K562 (cell line): Measurements from ENCODE around the gene CTTNBP2. TPM values are rescaled to one million over a fixed set of nuclear protein-coding genes. Genes with fewer than 3 reads are reported as not detected.

Experiments used
- ATAC-seq: fragments of 200-7000 bp; cut with Tn5 transposase; 3 replicates; pipeline ENCODE4 v1.9.1; 2020; ENCODE audit warnings: moderate library complexity
- BruUV-seq: library from RNA; stranded (reverse); fragments of 400-500 nt; replicated peaks from 2 replicates; lab custom pipeline; 2021; lab: Mats Ljungman, UMichigan
- CTCF ChIA-PET: fragments of 300-600 bp; formaldehyde crosslinking; extraction: SDS; loops from one replicate; lab custom pipeline; 2021; ENCODE audit warnings: low intra/inter-chr PET ratio; lab: Yijun Ruan, JAX
- POLR2A ChIA-PET: fragments of 300-600, 350-650 bp; sonication (Branson Sonifier 250); formaldehyde crosslinking; extraction: SDS; loops from one replicate; lab custom pipeline; 2021; ENCODE audit warnings: antibody characterized with exemption, inconsistent platforms; lab: Yijun Ruan, JAX
- DNase-seq, 4 experiments: peaks; one replicate each; pipeline versions ENCODE4 v3.0.0 to v3.0.0-alpha.2; 2011 to 2018; ENCODE audit warnings: low spot score in 3 of 4, mixed read lengths in 3 of 4; ENCODE audit errors: extremely low read depth in 1 of 4
- FAIRE-seq: peaks from 2 replicates; lab custom pipeline; 2011; peaks lifted over from hg19 to GRCh38; lab: Jason Lieb, UNC
- H2AFZ ChIP-seq: 2 replicates; pipeline ENCODE4 v1.6.0; 2011; ENCODE audit warnings: low read depth, low read length, control low read depth, inconsistent platforms
- H3K27ac ChIP-seq: fragments of 200-600 bp; 3 replicates; pipeline ENCODE4 v1.8.0; 2011; ENCODE audit warnings: low read depth, mild to moderate bottlenecking, control low read depth, inconsistent platforms, low read length, moderate library complexity, mixed read lengths; ENCODE audit errors: extremely low read depth
- H3K27me3 ChIP-seq, 2 experiments: fragments of 300-600 bp in 1 of 2; 2 replicates in 1 of 2; 3 replicates in 1 of 2; pipeline versions ENCODE4 v1.6.0 to v1.8.0; 2011; ENCODE audit warnings: inconsistent platforms in 2 of 2, low read length in 2 of 2, mild to moderate bottlenecking in 1 of 2, mixed read lengths in 1 of 2, moderate library complexity in 1 of 2; ENCODE audit not compliant: control insufficient read depth in 2 of 2, insufficient read depth in 2 of 2
- H3K36me3 ChIP-seq: fragments of 300-600 bp; 3 replicates; pipeline ENCODE4 v1.8.0; 2011; ENCODE audit warnings: mild to moderate bottlenecking, low read length, inconsistent platforms; ENCODE audit not compliant: control insufficient read depth, insufficient read depth
- H3K4me1 ChIP-seq, 2 experiments: fragments of 200-600 bp in 1 of 2; replicated peaks in 1 of 2; 2 replicates in 1 of 2; 3 replicates in 1 of 2; pipeline versions ENCODE4 v1.5.1 to v1.8.0; 2011; ENCODE audit warnings: inconsistent platforms in 2 of 2, low read length in 2 of 2, mild to moderate bottlenecking in 1 of 2, mixed read lengths in 1 of 2, moderate library complexity in 1 of 2; ENCODE audit not compliant: control insufficient read depth in 2 of 2, insufficient read depth in 2 of 2
- H3K4me2 ChIP-seq: 2 replicates; pipeline ENCODE4 v1.6.1; 2011; ENCODE audit warnings: low read length, control low read depth, inconsistent platforms, mixed read lengths; ENCODE audit not compliant: insufficient read depth
- H3K4me3 ChIP-seq: fragments of 200-600 bp; sonication (generic), shearing (Covaris generic); 2 replicates; pipeline ENCODE4 v1.5.1; 2016; ENCODE audit warnings: control low read depth, inconsistent platforms
- H3K79me2 ChIP-seq: fragments of 200-600 bp; 3 replicates; pipeline ENCODE4 v1.8.0; 2011; ENCODE audit warnings: low read length, inconsistent platforms; ENCODE audit not compliant: control insufficient read depth, insufficient read depth
- H3K9ac ChIP-seq, 2 experiments: 2 replicates each; pipeline versions ENCODE4 v1.6.0 to v1.6.1; 2011; ENCODE audit warnings: low read depth in 2 of 2, low read length in 2 of 2, control low read depth in 1 of 2, inconsistent platforms in 1 of 2, mild to moderate bottlenecking in 1 of 2, mixed read lengths in 1 of 2; ENCODE audit not compliant: insufficient read depth in 1 of 2
- H3K9me1 ChIP-seq: one replicate; pipeline ENCODE4 v1.6.0; 2011; ENCODE audit warnings: inconsistent platforms, mild to moderate bottlenecking, low read length, moderate library complexity; ENCODE audit not compliant: control insufficient read depth, insufficient read depth
- H3K9me3 ChIP-seq: replicated peaks from 2 replicates; pipeline ENCODE4 v1.5.1; 2011; ENCODE audit warnings: low read depth, low read length, inconsistent platforms; ENCODE audit not compliant: control insufficient read depth, insufficient read depth
- H4K20me1 ChIP-seq: replicated peaks from 2 replicates; pipeline ENCODE4 v1.6.1; 2011; ENCODE audit warnings: low read length, inconsistent platforms, mixed read lengths; ENCODE audit not compliant: control insufficient read depth, insufficient read depth
- BCL6 ChIP-seq: fragments of 250-450 bp; sonication (Bioruptor Pico); IDR thresholded peaks from 2 replicates; pipeline ENCODE4 v1.4.0; 2020
- BRF2 ChIP-seq: IDR thresholded peaks from 3 replicates; pipeline ENCODE4 v1.6.1; 2011; ENCODE audit warnings: borderline replicate concordance, mild to moderate bottlenecking; ENCODE audit not compliant: insufficient read length, insufficient read depth
- CCAR2 ChIP-seq: fragments of 200-400 bp; formaldehyde crosslinking; IDR thresholded peaks from 2 replicates; pipeline ENCODE4 v1.6.1; 2017; ENCODE audit warnings: mild to moderate bottlenecking, low read depth, low read length
- EP300 ChIP-seq: IDR thresholded peaks from 2 replicates; pipeline ENCODE4 v1.6.1; 2012; ENCODE audit warnings: low read length, improper control_type of control experiment
- LCOR ChIP-seq: sonication (generic); formaldehyde crosslinking; IDR thresholded peaks from 2 replicates; pipeline ENCODE4 v1.8.0; 2022; ENCODE audit warnings: mild to moderate bottlenecking, missing genetic modification reagents
- NELFE ChIP-seq: IDR thresholded peaks from 2 replicates; pipeline ENCODE4 v1.6.1; 2011; ENCODE audit warnings: mild to moderate bottlenecking; ENCODE audit not compliant: insufficient read depth, insufficient read length
- PKNOX1 ChIP-seq: fragments of 450-650 bp; IDR thresholded peaks from 2 replicates; pipeline ENCODE4 v1.6.1; 2016
- POLR3A ChIP-seq: IDR thresholded peaks from 2 replicates; pipeline ENCODE4 v1.6.1; 2011; ENCODE audit warnings: borderline replicate concordance, mild to moderate bottlenecking, moderate library complexity; ENCODE audit not compliant: insufficient read length, insufficient read depth; ENCODE audit errors: extremely low read depth
- SETDB1 ChIP-seq: IDR thresholded peaks from one replicate; pipeline ENCODE4 v1.6.1; 2012; ENCODE audit warnings: low read length, control low read depth, inconsistent platforms
- TAF15 ChIP-seq: fragments of 200-400 bp; formaldehyde crosslinking; IDR thresholded peaks from 2 replicates; pipeline ENCODE4 v1.6.1; 2017; ENCODE audit warnings: mild to moderate bottlenecking, low read depth, low read length, moderate library complexity
- TEAD4 ChIP-seq, 2 experiments: sonication (generic) in 1 of 2; formaldehyde crosslinking in 1 of 2; IDR thresholded peaks; 2 replicates each; pipeline versions ENCODE4 v1.6.1 to v1.8.0; 2012 to 2022; ENCODE audit warnings: borderline replicate concordance in 1 of 2, inconsistent platforms in 1 of 2, low read length in 1 of 2, mild to moderate bottlenecking in 1 of 2, missing genetic modification reagents in 1 of 2
- ZFP91 ChIP-seq: sonication (generic); formaldehyde crosslinking; IDR thresholded peaks from 2 replicates; pipeline ENCODE4 v1.8.0; 2022; ENCODE audit warnings: mild to moderate bottlenecking, missing genetic modification reagents
- ZNF316 ChIP-seq: fragments of 450-650 bp; IDR thresholded peaks from 2 replicates; pipeline ENCODE4 v1.6.1; 2016
- WGBS: fragments of 100-300 bp; shearing (Covaris generic); methylation state at CpG from one replicate; pipeline ENCODE4 v1.1.6; 2016; ENCODE audit warnings: low coverage, mixed read lengths; ENCODE audit not compliant: insufficient coverage; ENCODE audit errors: missing lambda C conversion rate; 5-methylcytosine and 5-hydroxymethylcytosine counted together
- in situ Hi-C: fragments of 300-500 bp; cut with MboI; formaldehyde crosslinking; loops from 4 replicates; pipeline ENCODE4 v1.15.0; 2018; ENCODE audit warnings: inconsistent platforms, mixed read lengths
- intact Hi-C: fragments of 100-400 bp; cut with micrococcal nuclease; formaldehyde crosslinking; loops from 2 replicates; pipeline ENCODE4 v1.14.2; 2022
- polyA plus RNA-seq, 8 experiments: library from polyadenylated mRNA; depleted of rRNA in 4 of 8; stranded (reverse) in 5 of 8; unstranded in 3 of 8; fragments of >200 nt; fragmentation: Nextera tagmentation in 2 of 8; fragmentation: Illumina TruSeq in 1 of 8; extraction: Ambion mirVana in 2 of 8; extraction: Trizol in 1 of 8; gene quantifications; 2 replicates each; pipeline versions ENCODE4 v1.2.1 to v1.2.3, GENCODE V29; 2011 to 2014; ENCODE audit warnings: inconsistent platforms in 1 of 8, missing spikeins in 1 of 8
- total RNA-seq, 7 experiments: library from RNA; depleted of rRNA in 6 of 7; stranded (reverse); fragments of >200 nt in 6 of 7; fragmentation: Illumina TruSeq in 2 of 7; extraction: Trizol in 2 of 7; gene quantifications; 2 replicates each; pipeline versions ENCODE4 v1.2.1 to v1.2.3, GENCODE V29; 2011 to 2021; ENCODE audit warnings: low replicate concordance in 1 of 7

CTTNBP2 gene
- total and polyA plus RNA-seq, 9 of the 15 experiments (the other 6 are each of a cell fraction or from before 2014, with no cell fraction given): 0.05 TPM; not detected in 8

- CTCF ChIA-PET: no interaction called here
- no peak for ATAC-seq
Measured at GRCh38 chr7:117739085-117739484, 134.2 kb downstream of the CTTNBP2 start.

GRCh38 chr7:117737926-117738325, 135.3 kb downstream of the CTTNBP2 start:
- Histone ChIP-seq H3K9me3 (no peaks in the 10 kb centered on the region), H3K36me3 (no peaks in the 10 kb centered on the region), H2AFZ (no peak overlapping the region), H4K20me1 (no peaks in the 10 kb centered on the region), H3K4me2 (no peak overlapping the region), H3K9me1 (no peaks in the 10 kb centered on the region), H3K27me3 (peaks cover 7 to 31% of the 10 kb centered on the region in 2 experiments; a peak in 4 of 5 replicates), H3K27ac (no peak overlapping the region), H3K4me1 (no peaks in the 10 kb centered on the region), H3K9ac (no peak overlapping the region), H3K79me2 (no peaks in the 10 kb centered on the region), H3K4me3 (no peak overlapping the region)
- 3% methylated on average over 9 of the region's 9 CpGs for WGBS
- no TSS peak for BruUV-seq
- CTCF ChIA-PET: no interaction called here
- POLR2A ChIA-PET: no interaction called here
- TF ChIP-seq POLR3A (no peak), TEAD4 (IDR thresholded peaks at IDR 0.05; ENCODE audit: low read length) (no peak), TEAD4 (CRISPR knock-in tag; IDR thresholded peaks at IDR 0.05; ENCODE audit: borderline replicate concordance) (no peak), CCAR2 (no peak), PKNOX1 (no peak), SETDB1 (no peak), ZFP91 (CRISPR knock-in tag) (no peak), BCL6 (no peak), TAF15 (no peak), LCOR (CRISPR knock-in tag) (no peak)
- in situ Hi-C loops (no loop called here), intact Hi-C loops (no loop called here)
- DNase-seq (no peak), FAIRE-seq (no peak), ATAC-seq (no peak)

More at GRCh38 chr7:117739085-117739484, 134.2 kb downstream of the CTTNBP2 start:
- H4K20me1 ChIP-seq: no peaks in the 10 kb centered on the region
- no peaks in the 10 kb centered on the region for H3K9me1 ChIP-seq
- in situ Hi-C loops (no loop called here), intact Hi-C loops (no loop called here)
- no peak overlapping the region for H3K4me3 ChIP-seq
- peaks cover 3 to 23% of the 10 kb centered on the region in 2 experiments; a peak in 4 of 5 replicates for H3K27me3 ChIP-seq
- no TSS peak for BruUV-seq
- no peaks in the 10 kb centered on the region for H3K9me3 ChIP-seq
- 0% methylated on average over 4 of the region's 4 CpGs for WGBS
- no peaks in the 10 kb centered on the region for H3K79me2 ChIP-seq
- no peak overlapping the region for H3K27ac ChIP-seq
- POLR2A ChIA-PET: interaction anchor here (0.6 kb wide), 1 partner anchor 9 kb away, joined by 4 read pairs; no protein-coding TSS in a partner anchor
- H3K4me2 ChIP-seq: no peak overlapping the region
- no peak for TF ChIP-seq ZNF316
- no peak for TF ChIP-seq EP300
- no peak for TF ChIP-seq NELFE
- no peak for TF ChIP-seq BRF2
- no peaks in the 10 kb centered on the region for H3K4me1 ChIP-seq
- no peak overlapping the region for H2AFZ ChIP-seq
- H3K36me3 ChIP-seq: no peaks in the 10 kb centered on the region
- no peak overlapping the region for H3K9ac ChIP-seq
- FAIRE-seq (no peak), DNase-seq (no peak)
